PC-3 (cell line): ENCODE measurements around the gene MRPL37. TPM values are rescaled to one million over a fixed set of nuclear protein-coding genes. Genes with fewer than 3 reads are reported as not detected.

Experiments
- ATAC-seq: fragments of 200-7000 bp; cut with Tn5 transposase; 2 replicates; pipeline ENCODE4 v1.9.1; 2020; ENCODE audit warnings: mild to moderate bottlenecking, moderate library complexity
- BruUV-seq: library from RNA; stranded (reverse); fragments of 400-500 nt; replicated peaks from 2 replicates; lab custom pipeline; 2021; lab: Mats Ljungman, UMichigan
- CTCF ChIA-PET: fragments of 300-600 bp; sonication (Branson Sonifier 250); formaldehyde crosslinking; loops from one replicate; lab custom pipeline; 2022; ENCODE audit warnings: antibody characterized with exemption; lab: Charles Lee
- POLR2A ChIA-PET: fragments of 300-600 bp; sonication (Branson Sonifier 250); formaldehyde crosslinking; loops from one replicate; lab custom pipeline; 2022; ENCODE audit warnings: antibody characterized with exemption; ENCODE audit not compliant: unreplicated experiment; lab: Charles Lee
- DNase-seq: peaks from one replicate; pipeline ENCODE4 v3.0.0-alpha.2; 2015
- H2AFZ ChIP-seq: fragments of 300-600 bp; sonication (generic); 2 replicates; pipeline ENCODE4 v1.6.0; 2016; ENCODE audit warnings: antibody characterized with exemption, low read length
- H3F3A ChIP-seq: fragments of 300-600 bp; sonication (generic); one replicate; pipeline ENCODE4 v1.6.0; 2017; ENCODE audit warnings: antibody characterized with exemption, low read length, control low read depth, mild to moderate bottlenecking; ENCODE audit not compliant: unreplicated experiment
- H3K27ac ChIP-seq: fragments of 300-600 bp; sonication (generic); 2 replicates; pipeline ENCODE4 v1.5.1; 2016; ENCODE audit warnings: mild to moderate bottlenecking, low read length
- H3K27me3 ChIP-seq: fragments of 300-600 bp; sonication (generic); 2 replicates; pipeline ENCODE4 v1.6.1; 2016; ENCODE audit warnings: low read length, mixed read lengths
- H3K36me3 ChIP-seq: fragments of 300-600 bp; sonication (generic); 2 replicates; pipeline ENCODE4 v1.6.1; 2016; ENCODE audit warnings: low read depth, mixed run types, low read length, mixed read lengths
- H3K4me1 ChIP-seq: fragments of 300-600 bp; sonication (generic); 2 replicates; pipeline ENCODE4 v1.5.1; 2016; ENCODE audit warnings: low read length; ENCODE audit not compliant: insufficient read depth
- H3K4me2 ChIP-seq: fragments of 300-600 bp; sonication (generic); 2 replicates; pipeline ENCODE4 v1.6.0; 2016; ENCODE audit warnings: low read length
- H3K4me3 ChIP-seq: fragments of 300-600 bp; sonication (generic); 2 replicates; pipeline ENCODE4 v1.5.1; 2016; ENCODE audit warnings: mild to moderate bottlenecking, low read length, mixed read lengths
- H3K79me2 ChIP-seq: fragments of 300-600 bp; sonication (generic); 2 replicates; pipeline ENCODE4 v1.6.1; 2017; ENCODE audit warnings: low read length, mixed read lengths
- H3K9ac ChIP-seq: fragments of 300-600 bp; sonication (generic); 2 replicates; pipeline ENCODE4 v1.6.0; 2016; ENCODE audit warnings: mild to moderate bottlenecking, low read length
- H3K9me2 ChIP-seq: fragments of 300-600 bp; sonication (generic); replicated peaks from 2 replicates; pipeline ENCODE4 v1.6.1; 2016; ENCODE audit warnings: mixed run types, low read length, mixed read lengths
- H3K9me3 ChIP-seq: fragments of 300-600 bp; sonication (generic); 2 replicates; pipeline ENCODE4 v1.6.1; 2016; ENCODE audit warnings: low read length, mixed read lengths
- H4K20me1 ChIP-seq: fragments of 300-600 bp; sonication (generic); 2 replicates; pipeline ENCODE4 v1.6.1; 2016; ENCODE audit warnings: low read length, mixed read lengths
- CTCF ChIP-seq: fragments of 300-600 bp; sonication (generic); conservative IDR thresholded peaks from 2 replicates; pipeline ENCODE4 v1.5.1; 2017; ENCODE audit warnings: antibody characterized with exemption, low read depth, mild to moderate bottlenecking, low read length
- EZH2 ChIP-seq: fragments of 300-600 bp; sonication (generic); IDR thresholded peaks from one replicate; pipeline ENCODE4 v1.6.1; 2017; ENCODE audit warnings: antibody characterized with exemption, mild to moderate bottlenecking, low read length; ENCODE audit not compliant: unreplicated experiment
- EZH2phosphoT487 ChIP-seq: fragments of 300-600 bp; sonication (generic); IDR thresholded peaks from 2 replicates; pipeline ENCODE4 v1.6.1; 2018; ENCODE audit warnings: mild to moderate bottlenecking, antibody characterized with exemption, low read length, borderline replicate concordance
- intact Hi-C: fragments of 100-400 bp; cut with micrococcal nuclease; formaldehyde crosslinking; loops from 2 replicates; pipeline ENCODE4 v1.9.0; 2023
- total RNA-seq: library from RNA; depleted of rRNA; stranded (reverse); fragments of >200 nt; gene quantifications from 2 replicates; pipeline ENCODE4 v1.2.3, GENCODE V29; 2014

Gene MRPL37
- total RNA-seq, 1 experiment from 2014 or later, result 191 TPM

GRCh38 chr1:54167422-54168139 is 32.4 kb upstream of the MRPL37 start:
- POLR2A ChIA-PET, result interaction anchor here (0.6 kb wide), 1 partner anchor 51 kb away, joined by 3 read pairs; no protein-coding TSS in a partner anchor
- no peak overlapping the region for H3K4me2 ChIP-seq
- no peaks in the 10 kb centered on the region for H3K9me2 ChIP-seq
- no peak overlapping the region for H3K9ac ChIP-seq
- BruUV-seq, result no TSS peak
- CTCF ChIA-PET, result interaction anchor here (0.6 to 0.7 kb wide), 2 partner anchors 11 to 36 kb away, joined by 5 to 6 read pairs; no protein-coding TSS in a partner anchor
- no peaks in the 10 kb centered on the region for H3K36me3 ChIP-seq
- no peak overlapping the region for H3K27ac ChIP-seq
- TF ChIP-seq EZH2phosphoT487 (no peak), CTCF (no peak), EZH2 (no peak)
- H3K4me3 ChIP-seq, result no peak overlapping the region
- peak; percentile 95 for ATAC-seq
- no peak overlapping the region for H2AFZ ChIP-seq
- H4K20me1 ChIP-seq, result no peaks in the 10 kb centered on the region
- H3K9me3 ChIP-seq, result no peaks in the 10 kb centered on the region
- no peaks in the 10 kb centered on the region for H3K79me2 ChIP-seq
- intact Hi-C loops, result no loop called here
- peaks cover 6% of the 10 kb centered on the region; the same call in 1 of the 2 replicates for H3K4me1 ChIP-seq
- peak; percentile 65 for DNase-seq
- no peaks in the 10 kb centered on the region for H3K27me3 ChIP-seq
- H3F3A ChIP-seq, result no peaks in the 10 kb centered on the region

GRCh38 chr1:54168206-54168965 is 31.6 kb upstream of the MRPL37 start:
- no peaks in the 10 kb centered on the region for H3K27me3 ChIP-seq
- POLR2A ChIA-PET, result interaction anchor here (0.5 kb wide), 1 partner anchor 87 kb away, joined by 7 read pairs; no protein-coding TSS in a partner anchor

More at GRCh38 chr1:54168206-54168965, 31.6 kb upstream of the MRPL37 start:
- intact Hi-C loops, result no loop called here
- no peaks in the 10 kb centered on the region for H3K36me3 ChIP-seq
- H3K9ac ChIP-seq, result no peak overlapping the region
- H4K20me1 ChIP-seq, result no peaks in the 10 kb centered on the region
- TF ChIP-seq EZH2phosphoT487 (no peak), CTCF (no peak), EZH2 (no peak)
- H3K4me3 ChIP-seq, result no peak overlapping the region
- H3F3A ChIP-seq, result no peaks in the 10 kb centered on the region
- no peaks in the 10 kb centered on the region for H3K79me2 ChIP-seq
- H2AFZ ChIP-seq, result no peak overlapping the region
- peaks cover 6% of the 10 kb centered on the region; the same call in 1 of the 2 replicates for H3K4me1 ChIP-seq
- DNase-seq (no peak), ATAC-seq (no peak)
- H3K27ac ChIP-seq, result no peak overlapping the region
- no TSS peak for BruUV-seq
- no peaks in the 10 kb centered on the region for H3K9me3 ChIP-seq
- H3K4me2 ChIP-seq, result no peak overlapping the region
- no peaks in the 10 kb centered on the region for H3K9me2 ChIP-seq
- CTCF ChIA-PET, result interaction anchor here (0.7 kb wide), 1 partner anchor 10 kb away, joined by 5 read pairs; no protein-coding TSS in a partner anchor
